ENCODE data around the gene BLACAT1. TPM values are rescaled to one million over a fixed set of nuclear protein-coding genes. Genes with fewer than 3 reads are reported as not detected.

BLACAT1 gene
- total and polyA plus RNA-seq, 2 of the 8 experiments (the other 6 are each of a cell fraction or from before 2014, with no cell fraction given), result 3.5 to 10.5 TPM

DNA sequence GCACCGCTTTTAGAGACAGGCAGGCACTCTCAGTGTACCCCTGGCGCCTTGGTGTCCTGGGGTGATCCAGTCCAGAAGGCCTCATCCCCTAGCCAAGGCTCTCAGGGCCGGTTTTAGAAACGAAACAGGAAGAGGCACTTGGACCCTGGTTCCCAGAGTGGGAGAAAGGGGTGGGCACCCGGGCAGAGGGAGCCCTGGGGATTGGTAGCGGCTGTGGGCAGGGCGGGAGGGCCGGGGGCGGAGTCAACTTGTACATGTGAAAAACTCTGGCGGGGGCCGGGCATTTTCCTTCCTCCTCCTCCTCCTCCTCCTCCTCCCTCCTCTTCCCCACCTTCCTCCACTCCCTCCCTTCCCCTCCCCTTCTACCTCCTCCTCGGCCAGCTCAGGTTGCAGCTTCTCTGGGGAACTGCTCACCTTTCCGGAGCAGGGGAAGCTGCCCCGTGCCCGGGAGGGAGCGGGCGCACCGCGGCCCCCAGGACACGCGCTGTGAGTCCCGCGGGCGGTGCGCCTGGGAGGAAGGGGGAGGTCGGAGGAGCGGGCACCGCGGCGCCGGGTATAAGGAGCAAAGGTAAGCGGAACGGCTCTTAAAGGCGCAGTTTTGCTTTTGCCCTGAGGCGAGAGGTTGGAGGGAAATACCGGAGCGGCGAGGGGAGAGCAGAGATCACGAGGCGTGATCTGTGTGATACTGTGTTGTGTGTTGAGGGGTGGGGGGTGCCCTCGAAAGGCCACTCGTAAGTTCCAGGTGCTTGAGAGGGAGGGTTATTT lies 48.6 kb upstream of the BLACAT1 start, which contains the start of gene CDK18 (continued):
- TF ChIP-seq SRF (IDR thresholded peaks at IDR 0.05; ENCODE audit: low read depth, low read length), result no peak
- TF ChIP-seq ASH2L (IDR thresholded peaks at IDR 0.05; ENCODE audit: low read length), result peak; percentile 82
- no peak for TF ChIP-seq CBX8 (IDR thresholded peaks at IDR 0.05; ENCODE audit: borderline replicate concordance, low read depth, low read length)
- TF ChIP-seq KDM5A (IDR thresholded peaks at IDR 0.05; ENCODE audit: low read length), result no peak
- TF ChIP-seq, protein P1, sequence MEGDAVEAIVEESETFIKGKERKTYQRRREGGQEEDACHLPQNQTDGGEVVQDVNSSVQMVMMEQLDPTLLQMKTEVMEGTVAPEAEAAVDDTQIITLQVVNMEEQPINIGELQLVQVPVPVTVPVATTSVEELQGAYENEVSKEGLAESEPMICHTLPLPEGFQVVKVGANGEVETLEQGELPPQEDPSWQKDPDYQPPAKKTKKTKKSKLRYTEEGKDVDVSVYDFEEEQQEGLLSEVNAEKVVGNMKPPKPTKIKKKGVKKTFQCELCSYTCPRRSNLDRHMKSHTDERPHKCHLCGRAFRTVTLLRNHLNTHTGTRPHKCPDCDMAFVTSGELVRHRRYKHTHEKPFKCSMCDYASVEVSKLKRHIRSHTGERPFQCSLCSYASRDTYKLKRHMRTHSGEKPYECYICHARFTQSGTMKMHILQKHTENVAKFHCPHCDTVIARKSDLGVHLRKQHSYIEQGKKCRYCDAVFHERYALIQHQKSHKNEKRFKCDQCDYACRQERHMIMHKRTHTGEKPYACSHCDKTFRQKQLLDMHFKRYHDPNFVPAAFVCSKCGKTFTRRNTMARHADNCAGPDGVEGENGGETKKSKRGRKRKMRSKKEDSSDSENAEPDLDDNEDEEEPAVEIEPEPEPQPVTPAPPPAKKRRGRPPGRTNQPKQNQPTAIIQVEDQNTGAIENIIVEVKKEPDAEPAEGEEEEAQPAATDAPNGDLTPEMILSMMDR (IDR thresholded peaks at IDR 0.05; ENCODE audit: control extremely low read depth in 1 of 3, insufficient read depth in 1 of 3, low read depth in 1 of 3, low read length in 3 of 3), result no peak
- TF ChIP-seq, protein P2, sequence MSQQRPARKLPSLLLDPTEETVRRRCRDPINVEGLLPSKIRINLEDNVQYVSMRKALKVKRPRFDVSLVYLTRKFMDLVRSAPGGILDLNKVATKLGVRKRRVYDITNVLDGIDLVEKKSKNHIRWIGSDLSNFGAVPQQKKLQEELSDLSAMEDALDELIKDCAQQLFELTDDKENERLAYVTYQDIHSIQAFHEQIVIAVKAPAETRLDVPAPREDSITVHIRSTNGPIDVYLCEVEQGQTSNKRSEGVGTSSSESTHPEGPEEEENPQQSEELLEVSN (IDR thresholded peaks at IDR 0.05), result peak; percentile 92
- no peak for TF ChIP-seq TEAD4 (IDR thresholded peaks at IDR 0.05; ENCODE audit: low read depth, low read length)
- TF ChIP-seq PHF8 (conservative IDR thresholded peaks at IDR 0.05; ENCODE audit: low read depth, low read length), result peak; percentile 57
- no peak for TF ChIP-seq RNF2 (IDR thresholded peaks at IDR 0.05; ENCODE audit: borderline replicate concordance, low read depth, low read length, missing control alignments, poor library complexity, severe bottlenecking)
- TF ChIP-seq TAF1 (IDR thresholded peaks at IDR 0.05; ENCODE audit: low read depth, low read length), result peak; percentile 30; the same call in 1 of the 2 replicates
- 0 out of 2 replicates have a peak, but pooled peaks have one; percentile 7 for TF ChIP-seq FOSL1 (IDR thresholded peaks at IDR 0.05; ENCODE audit: insufficient read depth, low read depth, low read length)
- peak in 1 of 2 experiments; percentile 38; a peak in 2 of 4 replicates for TF ChIP-seq SIN3A (conservative IDR thresholded peaks at IDR 0.05 in 1 of 2, IDR thresholded peaks at IDR 0.05 in 1 of 2; ENCODE audit: low read depth in 1 of 2, low read length in 2 of 2)
- no peak for TF ChIP-seq BRCA1 (IDR thresholded peaks at IDR 0.05; ENCODE audit: low read depth, low read length)
- TF ChIP-seq, protein P3, sequence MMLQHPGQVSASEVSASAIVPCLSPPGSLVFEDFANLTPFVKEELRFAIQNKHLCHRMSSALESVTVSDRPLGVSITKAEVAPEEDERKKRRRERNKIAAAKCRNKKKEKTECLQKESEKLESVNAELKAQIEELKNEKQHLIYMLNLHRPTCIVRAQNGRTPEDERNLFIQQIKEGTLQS (IDR thresholded peaks at IDR 0.05; ENCODE audit: insufficient read depth, low read depth, low read length), result no peak
- TF ChIP-seq, protein P4, sequence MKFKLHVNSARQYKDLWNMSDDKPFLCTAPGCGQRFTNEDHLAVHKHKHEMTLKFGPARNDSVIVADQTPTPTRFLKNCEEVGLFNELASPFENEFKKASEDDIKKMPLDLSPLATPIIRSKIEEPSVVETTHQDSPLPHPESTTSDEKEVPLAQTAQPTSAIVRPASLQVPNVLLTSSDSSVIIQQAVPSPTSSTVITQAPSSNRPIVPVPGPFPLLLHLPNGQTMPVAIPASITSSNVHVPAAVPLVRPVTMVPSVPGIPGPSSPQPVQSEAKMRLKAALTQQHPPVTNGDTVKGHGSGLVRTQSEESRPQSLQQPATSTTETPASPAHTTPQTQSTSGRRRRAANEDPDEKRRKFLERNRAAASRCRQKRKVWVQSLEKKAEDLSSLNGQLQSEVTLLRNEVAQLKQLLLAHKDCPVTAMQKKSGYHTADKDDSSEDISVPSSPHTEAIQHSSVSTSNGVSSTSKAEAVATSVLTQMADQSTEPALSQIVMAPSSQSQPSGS (IDR thresholded peaks at IDR 0.05; ENCODE audit: low read length), result no peak
- 0 out of 2 replicates have a peak, but pooled peaks have one; percentile 4 for TF ChIP-seq CREB1 (IDR thresholded peaks at IDR 0.05)
- no peak for TF ChIP-seq SUZ12 (IDR thresholded peaks at IDR 0.05; ENCODE audit: low read length)
- TF ChIP-seq MAFK (IDR thresholded peaks at IDR 0.05; ENCODE audit: low read depth, low read length), result no peak
